Measurements from ENCODE around the gene TENT4B.

The TENT4B gene

DNA sequence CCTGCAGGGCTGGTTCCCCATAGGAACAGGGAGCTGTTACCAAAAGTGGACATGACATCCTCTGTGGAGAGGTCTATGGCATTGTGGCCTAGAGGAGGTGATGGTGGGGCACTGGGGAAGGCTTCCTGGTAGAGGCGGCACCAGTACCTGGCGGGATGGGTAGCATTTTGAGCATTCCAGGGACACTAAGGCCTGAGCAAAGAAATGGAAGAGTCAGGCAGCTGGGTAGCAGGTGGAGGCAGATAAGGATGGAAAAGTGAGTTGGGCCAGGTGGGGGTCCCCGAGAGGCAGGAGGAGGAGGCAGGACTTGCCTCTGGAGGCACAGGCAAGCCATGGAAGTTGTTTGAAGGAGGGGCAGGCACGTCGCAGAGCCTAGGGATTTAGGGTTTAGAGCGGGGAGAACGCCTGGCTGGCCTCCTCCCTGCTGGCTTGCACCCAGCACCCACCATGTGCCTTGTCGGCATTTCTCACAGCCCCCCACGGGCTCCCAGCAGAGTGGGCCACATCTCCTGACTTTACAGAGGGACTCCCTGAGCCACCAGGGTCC is 108.1 kb downstream of the TENT4B start:
- TF ChIP-seq TEAD4 (IDR thresholded peaks at IDR 0.05) (no peak), TAF1 (IDR thresholded peaks at IDR 0.05; ENCODE audit: low read depth) (no peak), YY1 (IDR thresholded peaks at IDR 0.05; ENCODE audit: low read depth) (no peak), NFIC (IDR thresholded peaks at IDR 0.05) (no peak), EP300 (IDR thresholded peaks at IDR 0.05; ENCODE audit: borderline replicate concordance) (no peak), EGR1 (IDR thresholded peaks at IDR 0.05) (no peak), FOXM1 (IDR thresholded peaks at IDR 0.05; ENCODE audit: borderline replicate concordance, low read depth) (no peak)
- TF ChIP-seq, protein P1, sequence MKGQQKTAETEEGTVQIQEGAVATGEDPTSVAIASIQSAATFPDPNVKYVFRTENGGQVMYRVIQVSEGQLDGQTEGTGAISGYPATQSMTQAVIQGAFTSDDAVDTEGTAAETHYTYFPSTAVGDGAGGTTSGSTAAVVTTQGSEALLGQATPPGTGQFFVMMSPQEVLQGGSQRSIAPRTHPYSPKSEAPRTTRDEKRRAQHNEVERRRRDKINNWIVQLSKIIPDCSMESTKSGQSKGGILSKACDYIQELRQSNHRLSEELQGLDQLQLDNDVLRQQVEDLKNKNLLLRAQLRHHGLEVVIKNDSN (IDR thresholded peaks at IDR 0.05) = no peak
- TF ChIP-seq, protein P2, sequence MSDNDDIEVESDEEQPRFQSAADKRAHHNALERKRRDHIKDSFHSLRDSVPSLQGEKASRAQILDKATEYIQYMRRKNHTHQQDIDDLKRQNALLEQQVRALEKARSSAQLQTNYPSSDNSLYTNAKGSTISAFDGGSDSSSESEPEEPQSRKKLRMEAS (IDR thresholded peaks at IDR 0.05) = no peak

DNA sequence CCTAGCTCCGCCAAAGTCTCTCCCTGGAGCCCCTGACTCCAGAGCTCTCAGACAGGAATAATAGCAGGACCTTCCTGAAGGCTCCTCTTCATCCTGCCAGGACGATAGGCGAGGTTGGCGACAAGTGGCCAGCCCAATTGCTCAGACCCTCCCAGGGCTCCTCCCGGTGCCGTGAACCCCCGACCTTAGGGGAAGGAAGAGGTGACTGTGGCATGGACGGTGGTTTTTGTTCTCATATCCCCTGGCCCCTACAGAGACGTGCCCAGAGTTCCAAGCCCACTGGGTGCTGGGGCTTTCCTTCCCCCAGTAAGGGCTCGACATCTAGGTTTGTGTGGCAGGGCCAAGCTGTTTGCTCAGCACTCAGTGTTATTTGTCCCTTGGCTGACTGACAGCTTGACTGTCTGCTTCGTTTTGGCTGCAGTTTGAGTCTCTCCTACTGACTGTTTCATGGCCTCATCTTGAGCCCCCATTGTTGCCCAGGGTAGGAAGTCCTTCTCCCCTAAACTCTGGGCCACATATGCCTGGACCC is 108.7 kb downstream of the TENT4B start:
- TF ChIP-seq, protein P3, sequence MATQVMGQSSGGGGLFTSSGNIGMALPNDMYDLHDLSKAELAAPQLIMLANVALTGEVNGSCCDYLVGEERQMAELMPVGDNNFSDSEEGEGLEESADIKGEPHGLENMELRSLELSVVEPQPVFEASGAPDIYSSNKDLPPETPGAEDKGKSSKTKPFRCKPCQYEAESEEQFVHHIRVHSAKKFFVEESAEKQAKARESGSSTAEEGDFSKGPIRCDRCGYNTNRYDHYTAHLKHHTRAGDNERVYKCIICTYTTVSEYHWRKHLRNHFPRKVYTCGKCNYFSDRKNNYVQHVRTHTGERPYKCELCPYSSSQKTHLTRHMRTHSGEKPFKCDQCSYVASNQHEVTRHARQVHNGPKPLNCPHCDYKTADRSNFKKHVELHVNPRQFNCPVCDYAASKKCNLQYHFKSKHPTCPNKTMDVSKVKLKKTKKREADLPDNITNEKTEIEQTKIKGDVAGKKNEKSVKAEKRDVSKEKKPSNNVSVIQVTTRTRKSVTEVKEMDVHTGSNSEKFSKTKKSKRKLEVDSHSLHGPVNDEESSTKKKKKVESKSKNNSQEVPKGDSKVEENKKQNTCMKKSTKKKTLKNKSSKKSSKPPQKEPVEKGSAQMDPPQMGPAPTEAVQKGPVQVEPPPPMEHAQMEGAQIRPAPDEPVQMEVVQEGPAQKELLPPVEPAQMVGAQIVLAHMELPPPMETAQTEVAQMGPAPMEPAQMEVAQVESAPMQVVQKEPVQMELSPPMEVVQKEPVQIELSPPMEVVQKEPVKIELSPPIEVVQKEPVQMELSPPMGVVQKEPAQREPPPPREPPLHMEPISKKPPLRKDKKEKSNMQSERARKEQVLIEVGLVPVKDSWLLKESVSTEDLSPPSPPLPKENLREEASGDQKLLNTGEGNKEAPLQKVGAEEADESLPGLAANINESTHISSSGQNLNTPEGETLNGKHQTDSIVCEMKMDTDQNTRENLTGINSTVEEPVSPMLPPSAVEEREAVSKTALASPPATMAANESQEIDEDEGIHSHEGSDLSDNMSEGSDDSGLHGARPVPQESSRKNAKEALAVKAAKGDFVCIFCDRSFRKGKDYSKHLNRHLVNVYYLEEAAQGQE (IDR thresholded peaks at IDR 0.05; ENCODE audit: low read depth) = no peak

DNA sequence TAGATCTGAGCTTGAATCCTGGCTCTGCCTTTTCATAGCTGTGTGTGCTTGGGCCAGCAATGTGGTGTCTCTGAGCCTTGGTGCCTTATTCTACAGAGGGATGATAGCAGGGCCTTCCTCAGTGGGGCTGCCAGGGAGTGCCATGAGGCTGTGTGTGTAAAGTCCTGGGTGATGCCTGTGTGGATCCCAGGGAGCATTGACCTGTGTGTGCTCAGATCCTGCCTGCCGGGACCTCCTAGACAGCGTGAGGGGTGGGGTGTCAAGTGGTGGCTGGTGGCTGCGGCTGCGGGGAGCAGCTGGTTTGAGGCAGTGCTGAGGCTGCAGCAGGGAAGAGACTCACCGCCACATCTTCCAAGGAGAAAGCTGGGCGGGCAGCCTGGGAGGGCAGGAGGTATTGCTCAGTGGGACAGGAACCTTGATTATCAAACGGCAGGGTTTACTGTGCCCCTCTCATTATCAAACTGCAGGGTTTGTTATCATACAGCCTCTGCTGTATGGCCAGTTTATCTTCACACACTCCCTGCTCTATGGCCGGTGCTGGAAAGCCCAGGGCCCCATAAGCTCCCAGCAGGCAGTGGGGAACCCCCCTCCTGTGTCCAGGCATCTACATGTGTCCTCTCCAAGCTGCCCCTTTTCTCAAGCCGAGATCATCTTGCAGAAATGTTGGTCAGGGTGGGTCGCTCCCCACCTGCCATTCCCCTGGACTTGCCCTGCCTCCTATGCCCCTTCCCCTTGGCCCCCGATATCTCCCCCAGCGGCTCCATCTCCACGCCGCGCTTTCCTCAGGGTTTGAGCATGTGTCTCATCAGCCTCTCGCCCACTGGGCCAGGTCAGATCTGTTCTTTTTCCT is 110.2 kb downstream of the TENT4B start:
- TF ChIP-seq ZBTB7A (IDR thresholded peaks at IDR 0.05; ENCODE audit: low read depth) (no peak), RAD21 (IDR thresholded peaks at IDR 0.05; ENCODE audit: low read depth) (no peak), TCF12 (IDR thresholded peaks at IDR 0.05; ENCODE audit: low read depth) (no peak), CEBPB (IDR thresholded peaks at IDR 0.05) (no peak), FOXM1 (IDR thresholded peaks at IDR 0.05; ENCODE audit: borderline replicate concordance, low read depth) (no peak), EP300 (IDR thresholded peaks at IDR 0.05; ENCODE audit: borderline replicate concordance) (no peak), TEAD4 (IDR thresholded peaks at IDR 0.05) (no peak)
- TF ChIP-seq, protein P3 (IDR thresholded peaks at IDR 0.05; ENCODE audit: low read depth) = no peak
- TF ChIP-seq, protein P2 (IDR thresholded peaks at IDR 0.05) = no peak
- TF ChIP-seq, protein P1 (IDR thresholded peaks at IDR 0.05) = no peak

DNA sequence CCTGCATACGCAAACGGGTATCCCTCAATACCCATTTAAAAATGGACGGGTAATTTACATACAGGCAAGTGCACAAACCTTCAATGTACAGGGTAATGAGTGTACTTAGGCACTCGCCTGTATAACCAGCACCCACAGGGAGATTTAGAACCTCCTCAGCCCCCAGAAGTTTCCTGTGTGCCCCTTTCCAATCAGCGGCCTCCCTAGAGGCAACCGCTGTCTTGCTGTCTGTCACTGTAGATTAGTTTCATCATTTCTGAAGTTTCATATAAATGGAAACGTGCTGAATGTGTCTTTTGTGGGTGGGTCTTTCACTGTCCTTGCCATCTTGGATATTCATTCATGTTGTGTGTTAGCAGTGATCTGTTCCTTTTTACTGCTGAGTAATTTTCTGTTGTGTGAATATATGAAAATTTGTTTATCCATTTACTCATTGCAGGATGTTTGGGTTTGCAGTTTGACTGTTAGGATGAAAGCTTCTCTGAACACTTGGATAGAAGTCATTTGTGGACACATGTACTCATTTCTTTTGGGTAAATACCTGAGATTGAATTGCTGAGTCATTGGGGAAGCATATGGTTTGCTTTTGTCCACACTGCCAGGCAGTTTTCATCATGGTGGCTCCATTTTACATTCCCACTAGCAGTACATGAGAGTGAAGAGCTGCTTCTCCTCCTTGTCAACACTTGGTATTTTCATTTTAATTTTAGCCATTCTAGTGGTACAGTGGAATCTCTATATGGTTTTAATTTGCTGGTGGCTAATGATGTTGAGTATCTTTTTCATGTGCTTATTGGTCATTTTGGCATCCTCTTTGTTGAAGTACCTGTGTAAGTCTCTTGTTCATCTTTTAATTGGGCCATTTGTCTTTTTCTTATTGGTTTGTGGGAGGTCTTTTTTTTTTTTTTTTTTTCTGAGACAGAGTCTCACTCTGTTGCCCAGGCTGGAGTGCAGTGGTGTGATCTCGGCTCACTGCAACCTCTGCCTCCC is 111.1 kb downstream of the TENT4B start:
- no peak for TF ChIP-seq NFIC (IDR thresholded peaks at IDR 0.05)
- no peak for TF ChIP-seq YY1 (IDR thresholded peaks at IDR 0.05; ENCODE audit: low read depth)
- TF ChIP-seq CEBPB (IDR thresholded peaks at IDR 0.05) = no peak
- no peak for TF ChIP-seq RAD21 (IDR thresholded peaks at IDR 0.05; ENCODE audit: low read depth)
- TF ChIP-seq ZBTB7A (IDR thresholded peaks at IDR 0.05; ENCODE audit: low read depth) = no peak
- TF ChIP-seq, protein P1 (IDR thresholded peaks at IDR 0.05) = no peak
- TF ChIP-seq TEAD4 (IDR thresholded peaks at IDR 0.05) = no peak
- no peak for TF ChIP-seq EP300 (IDR thresholded peaks at IDR 0.05; ENCODE audit: borderline replicate concordance)
- no peak for TF ChIP-seq FOXM1 (IDR thresholded peaks at IDR 0.05; ENCODE audit: borderline replicate concordance, low read depth)
- TF ChIP-seq CREB1 (IDR thresholded peaks at IDR 0.05; ENCODE audit: low read depth) = no peak
- TF ChIP-seq TCF12 (IDR thresholded peaks at IDR 0.05; ENCODE audit: low read depth) = no peak
- TF ChIP-seq EGR1 (IDR thresholded peaks at IDR 0.05) = no peak
- TF ChIP-seq, protein P2 (IDR thresholded peaks at IDR 0.05) = no peak
- TF ChIP-seq, protein P3 (IDR thresholded peaks at IDR 0.05; ENCODE audit: low read depth) = no peak
- no peak for TF ChIP-seq TAF1 (IDR thresholded peaks at IDR 0.05; ENCODE audit: low read depth)
